C4-2B (cell line): ENCODE measurements around the gene CCDC3.

ENCODE experiments used
- ZFX ChIP-seq: fragments of 450-650 bp; IDR thresholded peaks from 2 replicates; pipeline ENCODE4 v1.6.1; 2017
- TF ChIP-seq, protein P1 (sequence below): fragments of 450-650 bp; conservative IDR thresholded peaks from 2 replicates; pipeline ENCODE4 v1.5.1; 2017; ENCODE audit warnings: mild to moderate bottlenecking

DNA sequence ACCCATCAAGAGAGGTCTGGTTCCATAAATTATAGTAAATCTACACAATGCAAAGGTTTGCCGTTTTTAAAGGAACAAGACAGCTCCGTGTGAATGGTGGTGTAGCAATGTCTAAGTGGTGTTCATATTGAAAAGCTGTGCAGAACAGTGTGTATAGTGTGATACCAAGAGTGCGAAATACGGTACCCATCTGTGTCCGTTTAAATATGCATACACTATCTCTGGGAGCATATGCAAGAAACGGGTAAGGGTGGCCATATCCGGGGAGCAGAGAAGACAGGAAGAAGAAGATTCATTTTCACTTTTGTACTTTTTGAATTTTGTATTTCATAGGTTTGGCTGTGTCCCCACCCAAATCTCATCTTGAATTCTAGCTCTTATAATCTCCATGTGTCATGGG is 102.0 kb downstream of the CCDC3 start:
- TF ChIP-seq, protein P1, sequence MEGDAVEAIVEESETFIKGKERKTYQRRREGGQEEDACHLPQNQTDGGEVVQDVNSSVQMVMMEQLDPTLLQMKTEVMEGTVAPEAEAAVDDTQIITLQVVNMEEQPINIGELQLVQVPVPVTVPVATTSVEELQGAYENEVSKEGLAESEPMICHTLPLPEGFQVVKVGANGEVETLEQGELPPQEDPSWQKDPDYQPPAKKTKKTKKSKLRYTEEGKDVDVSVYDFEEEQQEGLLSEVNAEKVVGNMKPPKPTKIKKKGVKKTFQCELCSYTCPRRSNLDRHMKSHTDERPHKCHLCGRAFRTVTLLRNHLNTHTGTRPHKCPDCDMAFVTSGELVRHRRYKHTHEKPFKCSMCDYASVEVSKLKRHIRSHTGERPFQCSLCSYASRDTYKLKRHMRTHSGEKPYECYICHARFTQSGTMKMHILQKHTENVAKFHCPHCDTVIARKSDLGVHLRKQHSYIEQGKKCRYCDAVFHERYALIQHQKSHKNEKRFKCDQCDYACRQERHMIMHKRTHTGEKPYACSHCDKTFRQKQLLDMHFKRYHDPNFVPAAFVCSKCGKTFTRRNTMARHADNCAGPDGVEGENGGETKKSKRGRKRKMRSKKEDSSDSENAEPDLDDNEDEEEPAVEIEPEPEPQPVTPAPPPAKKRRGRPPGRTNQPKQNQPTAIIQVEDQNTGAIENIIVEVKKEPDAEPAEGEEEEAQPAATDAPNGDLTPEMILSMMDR, result no peak
- TF ChIP-seq ZFX, result no peak
